GM13976 (cell line): ENCODE data around the gene ARID4B.

Source experiments
- DNase-seq: peaks from one replicate; pipeline ENCODE4 v3.0.0; 2012; ENCODE audit warnings: low spot score
- CTCF ChIP-seq: IDR thresholded peaks from 2 replicates; pipeline ENCODE4 v1.5.1; 2012; ENCODE audit warnings: borderline replicate concordance, mild to moderate bottlenecking; ENCODE audit not compliant: insufficient read depth; ENCODE audit errors: extremely low read depth, missing control alignments, control extremely low read depth
- in situ Hi-C: fragments of 300-500 bp; cut with MboI; formaldehyde crosslinking; loops from one replicate; pipeline ENCODE4 v1.12.0; 2022; ENCODE audit warnings: low sequenced_read_pairs, mixed read lengths, inconsistent platforms; ENCODE audit not compliant: unreplicated experiment

Gene ARID4B, protein sequence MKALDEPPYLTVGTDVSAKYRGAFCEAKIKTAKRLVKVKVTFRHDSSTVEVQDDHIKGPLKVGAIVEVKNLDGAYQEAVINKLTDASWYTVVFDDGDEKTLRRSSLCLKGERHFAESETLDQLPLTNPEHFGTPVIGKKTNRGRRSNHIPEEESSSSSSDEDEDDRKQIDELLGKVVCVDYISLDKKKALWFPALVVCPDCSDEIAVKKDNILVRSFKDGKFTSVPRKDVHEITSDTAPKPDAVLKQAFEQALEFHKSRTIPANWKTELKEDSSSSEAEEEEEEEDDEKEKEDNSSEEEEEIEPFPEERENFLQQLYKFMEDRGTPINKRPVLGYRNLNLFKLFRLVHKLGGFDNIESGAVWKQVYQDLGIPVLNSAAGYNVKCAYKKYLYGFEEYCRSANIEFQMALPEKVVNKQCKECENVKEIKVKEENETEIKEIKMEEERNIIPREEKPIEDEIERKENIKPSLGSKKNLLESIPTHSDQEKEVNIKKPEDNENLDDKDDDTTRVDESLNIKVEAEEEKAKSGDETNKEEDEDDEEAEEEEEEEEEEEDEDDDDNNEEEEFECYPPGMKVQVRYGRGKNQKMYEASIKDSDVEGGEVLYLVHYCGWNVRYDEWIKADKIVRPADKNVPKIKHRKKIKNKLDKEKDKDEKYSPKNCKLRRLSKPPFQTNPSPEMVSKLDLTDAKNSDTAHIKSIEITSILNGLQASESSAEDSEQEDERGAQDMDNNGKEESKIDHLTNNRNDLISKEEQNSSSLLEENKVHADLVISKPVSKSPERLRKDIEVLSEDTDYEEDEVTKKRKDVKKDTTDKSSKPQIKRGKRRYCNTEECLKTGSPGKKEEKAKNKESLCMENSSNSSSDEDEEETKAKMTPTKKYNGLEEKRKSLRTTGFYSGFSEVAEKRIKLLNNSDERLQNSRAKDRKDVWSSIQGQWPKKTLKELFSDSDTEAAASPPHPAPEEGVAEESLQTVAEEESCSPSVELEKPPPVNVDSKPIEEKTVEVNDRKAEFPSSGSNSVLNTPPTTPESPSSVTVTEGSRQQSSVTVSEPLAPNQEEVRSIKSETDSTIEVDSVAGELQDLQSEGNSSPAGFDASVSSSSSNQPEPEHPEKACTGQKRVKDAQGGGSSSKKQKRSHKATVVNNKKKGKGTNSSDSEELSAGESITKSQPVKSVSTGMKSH (N-terminal part only)

DNA sequence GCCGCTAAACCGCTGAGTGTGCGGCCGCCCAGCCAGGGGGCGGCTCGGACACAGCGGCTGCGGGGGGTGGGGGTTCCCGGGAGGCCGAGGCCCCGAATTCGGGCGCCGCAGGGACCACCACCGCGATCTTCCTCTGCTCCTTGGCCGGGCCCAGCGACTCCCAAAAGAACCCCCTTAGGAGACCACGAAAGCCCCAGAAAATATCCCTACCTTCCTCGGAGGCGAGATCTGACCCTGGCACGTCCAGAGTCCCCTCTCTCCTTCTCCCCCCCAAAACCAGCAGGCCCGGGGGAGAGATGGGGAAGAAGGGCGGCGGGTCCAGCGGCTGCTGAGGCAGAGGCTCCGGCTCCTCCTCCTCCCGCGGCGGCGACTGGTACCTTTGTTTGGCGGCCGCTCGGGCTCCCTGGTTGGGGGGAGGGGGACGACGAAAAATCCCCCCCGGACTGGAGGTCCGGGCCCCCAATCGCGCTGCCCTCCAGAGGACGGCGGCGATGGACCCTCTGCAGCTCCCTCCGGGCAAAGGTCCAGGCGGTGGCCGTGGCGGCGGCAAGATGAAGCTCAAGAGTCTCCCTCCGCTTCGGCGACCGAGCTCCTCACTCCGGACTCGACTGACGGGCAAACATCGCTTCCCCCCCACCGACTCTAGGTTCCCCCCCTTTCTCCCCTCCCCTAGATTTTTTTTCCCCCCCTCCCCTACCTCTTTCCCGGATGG lies at the start of gene ARID4B:
Gene ARID4B (minus strand): TSS at position 621 of the 712 bp plus-strand sequence. CDS start 1,260 bp downstream, outside the sequence.
- TF ChIP-seq CTCF = no peak
- DNase-seq = no peak
- in situ Hi-C loops = no loop called here

DNA sequence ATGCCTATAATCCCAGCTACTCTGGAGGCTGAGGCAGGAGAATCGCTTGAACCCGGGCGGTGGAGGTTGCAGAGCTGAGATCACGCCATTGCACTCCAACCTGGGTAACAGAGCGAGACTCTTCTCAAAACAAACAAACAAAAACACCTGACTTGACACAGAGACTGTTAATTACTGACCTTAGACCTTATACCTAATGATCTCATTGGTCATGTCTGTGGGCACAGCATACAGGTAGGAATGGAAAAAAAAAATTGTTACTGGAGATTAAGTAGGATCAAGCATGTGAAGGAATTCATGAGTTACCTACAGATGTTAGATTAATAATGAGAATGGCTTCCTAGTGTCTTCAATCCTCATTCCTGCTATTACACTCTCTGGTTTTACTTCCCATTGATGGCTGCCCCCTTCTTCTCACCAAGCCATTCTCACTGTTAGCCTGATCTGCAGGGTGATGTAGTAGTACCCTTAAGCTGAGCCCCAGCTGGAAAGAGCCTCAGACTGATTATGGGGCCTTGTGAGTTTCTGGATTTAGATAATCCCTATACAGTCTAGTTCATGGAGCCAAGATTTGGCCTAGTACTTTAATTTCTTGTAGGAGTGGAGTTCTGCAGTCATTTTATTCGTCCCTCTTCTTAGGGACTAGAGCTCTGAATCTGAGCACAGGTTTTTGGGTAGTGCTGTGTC lies 48.1 kb upstream of the ARID4B start:
- TF ChIP-seq CTCF = no peak
- DNase-seq = no peak
- in situ Hi-C loops = no loop called here

- TF ChIP-seq CTCF = no peak
- DNase-seq = no peak
- in situ Hi-C loops = no loop called here
Observed at GRCh38 chr1:235369802-235370201, 41.8 kb upstream of the ARID4B start.

DNA sequence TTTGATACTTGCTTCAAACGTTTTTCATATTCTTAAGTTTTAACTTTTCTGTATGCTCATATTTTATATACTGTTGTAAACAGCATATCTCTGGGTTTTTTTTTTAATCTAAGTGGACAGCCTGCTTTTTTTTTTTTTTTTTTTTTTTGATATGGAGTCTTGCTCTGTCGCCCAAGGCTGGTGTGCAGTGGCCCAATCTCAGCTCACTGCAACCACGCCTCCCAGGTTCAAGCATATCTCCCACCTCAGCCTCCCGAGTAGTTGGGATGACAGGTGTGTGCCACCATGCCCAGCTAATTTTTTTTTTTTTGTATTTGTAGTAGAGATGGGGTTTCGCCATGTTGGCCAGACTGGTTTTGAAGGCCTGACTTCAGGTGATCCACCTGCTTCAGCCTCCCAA lies 40.4 kb upstream of the ARID4B start:
- no peak for TF ChIP-seq CTCF
- in situ Hi-C loops = no loop called here
- no peak for DNase-seq

DNA sequence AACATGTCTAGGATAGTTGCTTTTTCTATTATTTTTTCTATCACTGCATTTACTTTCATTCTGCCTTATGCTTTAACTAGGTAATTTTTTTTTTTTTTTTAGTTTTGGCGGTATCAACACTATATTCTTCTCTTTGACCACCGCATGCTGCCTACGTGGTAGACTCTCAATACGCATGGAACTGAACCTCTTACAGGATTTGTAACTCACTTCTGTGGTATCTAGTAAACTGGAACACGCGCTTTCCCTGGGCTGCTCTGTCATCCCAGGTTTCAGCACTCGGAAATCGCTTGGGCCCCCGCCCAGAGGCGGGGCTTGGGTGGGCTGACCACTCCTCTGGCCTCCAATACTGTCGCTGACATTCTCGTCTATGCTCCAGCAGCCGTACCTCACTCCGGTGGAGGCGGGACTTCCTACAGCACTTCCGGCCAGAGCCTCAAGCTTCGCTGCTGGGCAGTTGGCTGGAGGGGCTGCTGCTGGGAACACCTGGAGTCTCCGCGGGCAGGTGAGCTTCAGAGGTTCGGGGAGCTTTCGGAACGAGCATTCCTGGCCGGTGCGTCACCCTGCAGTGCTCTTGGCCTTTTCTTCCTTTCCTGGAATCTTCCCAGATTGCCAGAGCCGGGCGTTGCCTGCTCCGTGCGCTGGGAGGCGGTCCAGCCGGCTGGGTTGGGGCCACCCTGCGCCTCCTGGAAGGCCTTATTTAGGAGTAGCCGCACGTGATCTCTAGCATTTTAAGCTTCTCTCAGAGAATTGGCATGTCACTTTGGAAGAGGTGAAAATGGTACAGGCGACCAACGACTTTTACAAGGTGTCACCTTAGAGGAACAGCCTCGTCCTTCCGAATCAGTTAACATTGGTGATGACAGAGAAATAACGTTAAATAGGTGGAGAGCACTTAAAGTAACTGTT lies 39.3 kb upstream of the ARID4B start, which contains the start of gene TBCE:
Gene TBCE (plus strand): TSS at position 428 of the 909 bp plus-strand sequence. CDS start 12,623 bp downstream, outside the sequence.
- TF ChIP-seq CTCF = no peak
- DNase-seq = peak; percentile 97
- in situ Hi-C loops = no loop called here
